ELR (cell line): ENCODE data around the gene GLRX5.
"Not testable (repeated sequence)": the region's sequence is repeated elsewhere in the genome, so short reads cannot be mapped to it uniquely, and the experiment has no call there.

Experiments used
- DNase-seq: peaks from one replicate; pipeline ENCODE4 v3.0.0-alpha.2; 2015; ENCODE audit warnings: low read depth

The GLRX5 gene

DNA sequence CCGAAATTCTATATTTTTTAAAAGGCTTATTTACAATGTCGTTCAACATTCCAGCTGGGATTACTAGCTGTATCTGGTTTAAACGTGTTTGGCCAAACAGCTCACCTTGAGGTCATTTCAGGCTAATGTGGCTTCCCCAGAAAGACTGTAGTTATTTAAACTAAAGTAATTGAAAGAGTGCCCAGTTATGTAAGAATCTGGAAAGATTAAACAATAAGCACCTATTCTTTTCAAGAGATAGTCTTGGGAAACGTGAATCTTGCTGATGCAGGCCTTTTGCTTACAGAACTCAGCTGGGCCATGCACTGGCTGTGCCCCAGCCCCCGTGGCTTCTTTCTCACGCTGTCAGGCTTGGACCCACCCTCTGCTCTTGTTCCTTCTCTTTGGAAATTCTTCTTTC lies 24.4 kb downstream of the GLRX5 start:
- no peak for DNase-seq

DNA sequence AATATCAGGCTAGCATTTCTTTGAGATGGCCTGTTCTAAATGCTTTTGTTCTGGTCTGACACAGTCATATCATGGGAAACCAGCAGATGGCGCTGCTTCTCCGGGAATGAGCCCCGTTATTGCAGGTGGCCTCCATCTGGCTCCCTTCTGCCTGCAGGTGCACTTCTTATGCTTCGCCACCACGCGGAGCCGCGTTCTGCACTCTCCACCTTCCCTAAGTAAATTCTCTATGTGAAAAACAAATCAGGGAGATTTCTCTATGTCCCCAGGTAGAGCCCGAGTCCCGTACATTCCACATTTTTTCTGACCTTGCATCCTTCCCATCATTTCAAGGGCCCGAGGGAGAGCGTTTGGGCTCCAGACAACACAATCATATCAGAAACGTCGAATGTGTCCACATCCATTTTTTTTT lies 26.2 kb downstream of the GLRX5 start:
- DNase-seq: peak; percentile 90

DNA sequence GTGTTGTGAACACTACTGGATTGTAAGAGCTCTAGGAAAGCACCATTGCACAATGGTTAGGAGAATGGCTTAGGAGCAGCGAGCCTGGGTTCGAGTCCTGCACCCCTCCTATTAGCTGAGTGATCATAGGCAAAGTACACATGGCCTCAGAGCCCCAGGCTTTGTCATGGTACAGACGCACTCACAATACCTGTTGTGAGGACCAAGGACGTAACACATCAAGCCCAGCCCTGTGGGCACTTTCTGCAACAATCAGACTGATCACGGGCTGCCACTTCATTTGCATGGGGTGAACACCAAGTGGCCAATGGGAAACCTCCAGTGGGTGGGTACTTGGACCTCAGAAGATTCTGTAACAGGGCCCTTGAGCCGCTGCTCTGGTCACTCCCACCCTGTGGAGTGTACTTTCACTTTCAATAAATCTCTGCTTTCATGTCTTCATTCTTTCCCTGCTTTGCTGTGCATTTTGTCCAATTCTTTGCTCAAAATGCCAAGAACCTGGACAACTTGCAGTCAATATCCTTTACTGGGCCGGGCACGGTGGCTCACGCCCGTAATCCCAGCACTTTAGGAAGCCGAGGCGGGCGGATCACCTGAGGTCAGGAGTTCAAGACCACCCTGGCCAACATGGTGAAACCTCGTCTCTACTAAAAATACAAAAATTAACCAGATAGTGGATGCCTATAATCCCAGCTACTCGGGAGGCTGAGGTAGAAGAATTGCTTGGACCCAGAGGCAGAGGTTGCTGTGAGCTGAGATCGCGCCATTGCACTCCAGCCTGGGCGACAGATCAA lies 28.2 kb downstream of the GLRX5 start:
- DNase-seq: no peak

DNA sequence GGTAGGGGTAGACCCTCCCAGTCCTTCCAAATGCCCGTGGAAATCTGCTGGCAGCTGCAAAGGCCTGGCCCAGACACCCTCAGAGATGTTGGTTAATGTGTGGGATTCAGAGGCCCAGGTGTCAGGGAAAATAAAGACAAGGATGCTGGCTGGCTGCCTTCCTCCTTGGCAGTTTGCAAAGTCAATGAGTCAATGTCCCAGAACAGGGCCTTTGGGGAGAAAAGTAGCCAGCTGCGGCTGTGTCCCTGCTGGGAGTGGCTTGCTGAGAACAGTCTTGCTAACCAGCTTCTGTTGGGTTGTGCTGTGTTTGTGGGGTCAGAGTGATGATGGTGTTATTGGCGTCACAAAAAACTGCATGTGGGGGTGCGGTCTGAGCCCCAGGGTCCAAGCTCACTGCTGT lies 29.2 kb downstream of the GLRX5 start:
- no peak for DNase-seq

DNA sequence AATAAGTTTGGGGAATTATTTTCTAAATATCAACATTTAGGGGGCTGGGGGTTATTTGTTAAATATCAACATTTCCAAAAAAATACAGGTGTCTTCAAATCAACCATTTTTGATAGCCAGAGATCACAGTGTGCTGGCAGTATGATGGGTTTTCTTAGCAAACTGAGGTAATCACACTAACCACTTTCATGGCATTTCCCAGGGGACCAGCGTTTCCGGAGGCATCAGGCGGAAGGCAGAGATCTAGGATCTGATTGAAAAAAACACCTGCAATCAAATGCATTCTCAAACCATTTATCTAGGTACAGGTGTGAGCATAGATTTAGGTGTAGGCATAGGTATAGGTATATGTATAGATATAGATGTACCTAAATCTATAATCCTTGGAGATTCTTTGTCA lies 34.6 kb downstream of the GLRX5 start:
- DNase-seq: no peak

DNA sequence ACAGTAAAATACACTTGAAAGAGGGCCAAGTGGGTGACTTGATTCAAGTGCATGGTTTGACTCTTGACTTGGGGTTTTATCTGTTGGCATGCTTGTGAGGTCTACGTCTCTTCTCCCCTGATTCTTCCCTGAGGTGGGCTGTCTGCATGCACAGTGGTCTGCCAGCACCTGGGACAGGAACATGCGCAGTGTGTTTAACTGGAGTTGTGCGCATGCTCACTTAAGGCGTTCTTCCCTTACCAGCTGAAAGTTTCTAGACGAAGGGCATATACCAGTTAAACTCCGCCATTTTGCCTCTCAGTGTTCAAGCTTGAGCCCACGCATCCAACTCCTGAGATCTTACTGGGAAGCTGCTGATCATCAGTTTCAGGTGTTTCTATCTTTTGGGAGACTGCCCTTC lies 38.5 kb downstream of the GLRX5 start:
- no peak for DNase-seq

DNA sequence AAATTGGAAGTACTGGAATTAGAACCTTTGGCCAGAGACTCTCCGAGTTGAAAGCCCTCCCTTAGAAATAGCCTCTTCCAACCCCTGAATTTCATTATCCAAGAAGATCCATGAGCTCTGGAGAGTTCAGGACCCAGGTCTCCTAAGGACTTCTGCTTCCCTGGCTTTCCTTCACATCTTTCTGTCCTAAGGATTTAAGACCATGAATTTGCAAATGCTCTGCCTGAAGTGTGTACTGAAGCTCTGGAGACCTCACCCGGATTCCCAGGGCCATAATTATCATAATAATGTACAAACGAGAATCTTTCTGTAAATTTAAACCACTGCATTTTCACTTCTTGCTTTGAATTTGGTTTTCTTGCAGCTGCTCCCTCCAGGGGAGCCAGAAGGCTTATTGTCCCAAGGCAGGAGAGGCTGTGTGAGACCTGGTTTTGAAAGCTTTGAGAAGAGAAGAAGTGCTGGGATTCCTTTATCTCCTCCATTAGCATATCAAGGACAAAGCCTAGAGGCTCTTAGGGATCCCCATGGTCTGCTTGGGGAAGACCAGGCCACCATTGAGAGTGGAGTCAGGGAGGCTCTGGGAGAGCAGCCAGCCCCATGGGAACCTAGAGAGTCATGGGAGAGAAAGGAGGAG lies 41.1 kb downstream of the GLRX5 start:
- no peak for DNase-seq

DNA sequence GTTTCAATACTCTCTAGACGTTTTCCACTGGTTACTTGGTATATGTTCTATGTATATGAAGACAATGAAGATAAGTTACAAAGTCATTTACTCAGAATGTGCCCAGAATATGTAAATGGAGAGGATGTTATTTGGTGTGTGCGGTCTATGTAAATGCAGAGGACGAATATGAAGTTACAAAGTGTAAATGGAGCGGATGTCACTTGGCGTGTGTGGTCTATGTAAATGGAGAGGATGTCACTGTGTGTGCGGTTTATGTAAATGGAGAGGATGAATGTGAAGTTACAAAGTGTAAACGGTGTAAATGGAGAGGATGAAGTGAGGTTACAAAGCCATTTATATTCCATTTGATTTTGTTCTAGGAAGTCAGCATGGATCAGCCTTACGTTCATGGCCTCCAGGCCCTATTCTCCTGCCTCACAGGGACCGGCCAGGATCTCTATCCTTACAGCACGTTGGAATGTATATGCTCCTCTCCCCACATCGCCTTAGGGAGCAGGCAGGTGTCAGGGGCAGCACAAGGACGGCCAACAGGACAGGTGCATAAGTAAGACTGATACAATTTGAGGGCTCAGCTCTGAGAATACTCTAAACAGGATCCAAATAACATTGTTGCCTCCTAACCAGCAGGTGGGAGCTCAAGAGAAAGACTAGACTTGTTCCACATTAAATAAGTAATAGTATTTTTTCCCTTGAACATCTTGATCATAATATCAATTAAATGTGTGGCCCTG lies 42.4 kb downstream of the GLRX5 start:
- DNase-seq: no peak

DNA sequence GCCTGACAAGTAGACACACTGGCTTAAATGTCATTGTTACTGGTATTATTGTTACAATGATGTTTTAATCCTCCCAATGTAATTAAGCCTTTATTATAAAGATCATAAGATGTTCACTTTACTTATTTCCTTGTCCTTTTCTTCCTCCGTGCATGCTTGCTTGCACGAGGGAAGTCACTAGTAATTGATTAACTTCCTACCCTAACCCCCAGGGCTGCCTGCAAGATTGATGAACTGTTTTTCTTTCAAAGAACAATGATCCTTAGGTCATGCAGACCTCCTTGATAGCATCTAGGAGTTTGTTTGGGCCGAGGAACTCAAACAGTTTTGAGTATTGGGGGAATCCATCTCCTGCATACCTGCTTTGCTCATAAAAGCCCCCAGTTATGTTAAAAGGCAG lies 43.0 kb downstream of the GLRX5 start:
- no peak for DNase-seq

DNA sequence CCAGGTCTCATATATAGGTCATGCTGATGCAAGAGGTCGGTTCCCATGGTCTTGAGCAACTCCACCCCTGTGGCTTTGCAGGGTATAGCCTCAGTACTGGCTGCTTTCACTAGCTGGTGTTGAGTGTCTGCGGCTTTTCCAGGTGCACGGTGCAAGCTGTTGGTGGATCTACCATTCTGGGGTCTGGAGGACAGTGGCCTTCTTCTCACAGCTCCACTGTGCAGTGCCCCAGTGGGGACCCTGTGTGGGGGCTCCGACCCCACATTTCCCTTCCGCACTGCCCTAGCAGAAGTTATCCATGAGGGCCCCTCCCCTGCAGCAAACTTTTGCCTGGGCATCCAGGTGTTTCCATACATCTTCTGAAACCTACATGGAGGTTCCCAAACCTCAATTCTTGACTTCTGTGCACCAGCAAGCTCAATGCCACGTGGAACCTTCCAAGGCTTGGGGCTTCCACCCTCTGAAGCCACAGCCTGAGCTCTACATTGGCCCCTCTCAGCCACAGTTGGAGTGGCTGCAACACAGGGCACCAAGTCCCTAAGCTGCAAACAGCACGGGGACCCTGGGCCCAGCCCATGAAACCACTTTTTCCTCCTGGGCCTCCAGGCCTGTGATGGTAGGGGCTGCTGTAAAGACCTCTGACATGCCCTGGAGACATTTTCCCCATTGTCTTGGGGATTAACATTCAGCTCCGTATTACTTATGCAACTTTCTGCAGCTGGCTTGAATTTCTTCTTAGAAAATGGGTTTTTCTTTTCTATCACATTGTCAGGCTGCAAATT lies 49.2 kb downstream of the GLRX5 start:
- not testable (repeated sequence) for DNase-seq

DNA sequence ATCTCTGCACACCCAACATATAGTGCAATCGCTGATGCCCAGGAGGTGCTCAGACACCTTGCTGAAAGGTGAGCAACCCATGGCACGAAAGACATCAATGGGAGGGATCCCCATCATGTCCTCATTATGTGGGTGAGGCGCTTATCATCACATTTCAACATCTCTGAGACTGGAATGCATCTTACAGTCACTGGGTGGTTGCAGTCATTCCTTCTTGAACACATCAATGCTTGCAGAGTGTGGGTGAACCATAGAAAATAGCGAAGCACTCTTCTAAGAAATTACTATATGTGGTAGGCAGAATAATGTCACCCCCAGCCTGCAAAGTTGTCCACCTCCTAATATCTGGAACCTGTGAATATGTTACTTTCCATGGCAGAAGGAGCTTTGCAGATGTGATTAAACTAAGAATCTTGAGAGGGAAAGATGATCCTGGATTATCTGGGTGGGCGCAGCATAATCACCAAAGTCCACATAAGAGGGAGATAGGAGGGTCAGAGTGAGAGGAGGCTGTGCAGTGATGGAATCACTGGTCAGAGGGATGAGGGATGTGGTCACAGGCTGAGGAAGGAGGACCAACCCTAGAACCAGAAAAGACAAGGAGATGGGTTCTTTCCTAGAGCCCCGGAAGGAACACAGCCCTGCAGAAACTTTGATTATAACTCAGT lies 51.2 kb downstream of the GLRX5 start:
- DNase-seq: no peak

DNA sequence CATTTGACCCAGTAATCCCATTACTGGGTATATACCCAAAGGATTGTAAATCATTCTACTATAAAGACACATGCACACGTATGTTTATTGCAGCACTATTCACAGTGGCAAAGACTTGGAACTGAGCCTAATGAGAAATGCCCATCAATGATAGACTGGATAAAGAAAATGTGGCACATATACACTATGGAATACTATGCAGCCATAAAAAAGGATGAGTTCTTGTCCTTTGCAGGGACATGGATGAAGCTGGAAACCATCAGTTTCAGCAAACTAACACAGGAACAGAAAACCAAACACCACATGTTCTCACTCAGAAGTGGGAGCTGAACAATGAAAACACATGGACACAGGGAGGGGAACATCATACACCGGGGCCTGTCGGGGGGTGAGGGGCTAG lies 56.3 kb downstream of the GLRX5 start:
- not testable (repeated sequence) for DNase-seq
